NCI-H510A (cell line): ENCODE results near the gene ANO2.

ENCODE experiments used
- DNase-seq: peaks from one replicate; lab custom pipeline; 2025; lab: John Stamatoyannopoulos, UW

ANO2 gene

GRCh38 chr12:5964913-5965900, 20.1 kb upstream of the ANO2 start:
- no peak for DNase-seq

GRCh38 chr12:5963515-5963914, 18.5 kb upstream of the ANO2 start:
- DNase-seq: no peak

- DNase-seq: no peak
Measured at GRCh38 chr12:5960783-5961182, 15.7 kb upstream of the ANO2 start.

- DNase-seq: no peak
Measured at GRCh38 chr12:5956987-5957386, 11.9 kb upstream of the ANO2 start.

GRCh38 chr12:5954661-5955060, 9.6 kb upstream of the ANO2 start:
- no peak for DNase-seq

- DNase-seq: no peak
Measured at GRCh38 chr12:5953835-5954586, 9.0 kb upstream of the ANO2 start.

- no peak for DNase-seq
Measured at GRCh38 chr12:5952031-5952430, 7.0 kb upstream of the ANO2 start.

- no peak for DNase-seq
Measured at GRCh38 chr12:5948696-5949095, 3.6 kb upstream of the ANO2 start.

GRCh38 chr12:5947006-5947405, 1.9 kb upstream of the ANO2 start:
- DNase-seq: no peak

GRCh38 chr12:5946388-5946787, 1.3 kb upstream of the ANO2 start:
- DNase-seq: no peak

GRCh38 chr12:5944688-5945070, 380 bp downstream of the ANO2 start:
- no peak for DNase-seq

- no peak for DNase-seq
Measured at GRCh38 chr12:5944053-5944452, 1.0 kb downstream of the ANO2 start.

- DNase-seq: no peak
Measured at GRCh38 chr12:5941907-5942306, 3.2 kb downstream of the ANO2 start.

GRCh38 chr12:5927732-5928516, 17.1 kb downstream of the ANO2 start:
- no peak for DNase-seq

- no peak for DNase-seq
Measured at GRCh38 chr12:5925646-5926045, 19.4 kb downstream of the ANO2 start.

GRCh38 chr12:5924342-5924741, 20.7 kb downstream of the ANO2 start:
- DNase-seq: no peak

- no peak for DNase-seq
Measured at GRCh38 chr12:5923751-5924150, 21.3 kb downstream of the ANO2 start.

GRCh38 chr12:5923043-5923605, 21.9 kb downstream of the ANO2 start:
- no peak for DNase-seq

GRCh38 chr12:5921966-5922899, 22.8 kb downstream of the ANO2 start:
- DNase-seq: no peak

- no peak for DNase-seq
Measured at GRCh38 chr12:5921027-5921909, 23.8 kb downstream of the ANO2 start.
